Vagina (tissue), 2 donors: ENCODE results near the gene EYS.

Source experiments
- POLR2A ChIP-seq, 2 donors: fragments of 450-650 bp; IDR thresholded peaks; one replicate each; pipeline ENCODE4 v1.6.1; 2017; ENCODE audit warnings: antibody characterized with exemption in 2 of 2, mild to moderate bottlenecking in 2 of 2, moderate library complexity in 2 of 2
- POLR2AphosphoS5 ChIP-seq, 2 donors: sonication (generic); formaldehyde crosslinking; IDR thresholded peaks; one replicate each; pipeline ENCODE4 v1.9.0; 2017; ENCODE audit warnings: antibody characterized with exemption in 2 of 2, mild to moderate bottlenecking in 2 of 2, low read depth in 1 of 2; ENCODE audit not compliant: insufficient read depth in 1 of 2
- TF ChIP-seq, protein P1 (sequence below), 3 experiments: fragments of 450-650 bp in 2 of 3; fragments of 200-600 bp in 1 of 3; sonication (generic) in 1 of 3; IDR thresholded peaks; one replicate each; pipeline ENCODE4 v1.5.1; 2017 to 2019; ENCODE audit warnings: antibody characterized with exemption in 3 of 3, mild to moderate bottlenecking in 2 of 3, moderate library complexity in 2 of 3

- TF ChIP-seq, protein P1, sequence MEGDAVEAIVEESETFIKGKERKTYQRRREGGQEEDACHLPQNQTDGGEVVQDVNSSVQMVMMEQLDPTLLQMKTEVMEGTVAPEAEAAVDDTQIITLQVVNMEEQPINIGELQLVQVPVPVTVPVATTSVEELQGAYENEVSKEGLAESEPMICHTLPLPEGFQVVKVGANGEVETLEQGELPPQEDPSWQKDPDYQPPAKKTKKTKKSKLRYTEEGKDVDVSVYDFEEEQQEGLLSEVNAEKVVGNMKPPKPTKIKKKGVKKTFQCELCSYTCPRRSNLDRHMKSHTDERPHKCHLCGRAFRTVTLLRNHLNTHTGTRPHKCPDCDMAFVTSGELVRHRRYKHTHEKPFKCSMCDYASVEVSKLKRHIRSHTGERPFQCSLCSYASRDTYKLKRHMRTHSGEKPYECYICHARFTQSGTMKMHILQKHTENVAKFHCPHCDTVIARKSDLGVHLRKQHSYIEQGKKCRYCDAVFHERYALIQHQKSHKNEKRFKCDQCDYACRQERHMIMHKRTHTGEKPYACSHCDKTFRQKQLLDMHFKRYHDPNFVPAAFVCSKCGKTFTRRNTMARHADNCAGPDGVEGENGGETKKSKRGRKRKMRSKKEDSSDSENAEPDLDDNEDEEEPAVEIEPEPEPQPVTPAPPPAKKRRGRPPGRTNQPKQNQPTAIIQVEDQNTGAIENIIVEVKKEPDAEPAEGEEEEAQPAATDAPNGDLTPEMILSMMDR (IDR thresholded peaks at IDR 0.05): no peak
- no peak for TF ChIP-seq POLR2AphosphoS5 (IDR thresholded peaks at IDR 0.05; ENCODE audit: insufficient read depth in 1 of 2, low read depth in 1 of 2)
- no peak for TF ChIP-seq POLR2A (IDR thresholded peaks at IDR 0.05)
Observed at GRCh38 chr6:64932486-64932885, 774.5 kb downstream of the EYS start.
